ENCODE results near the gene TMPRSS5.

- TF ChIP-seq EZH2 (IDR thresholded peaks at IDR 0.05) (no peak), POLR2AphosphoS5 (IDR thresholded peaks at IDR 0.05; ENCODE audit: borderline replicate concordance, low read depth, low read length) (no peak), FOXP2 (optimal IDR thresholded peaks at IDR 0.05; ENCODE audit: control extremely low read depth, extremely low read length, insufficient read depth) (no peak)
Measured at GRCh38 chr11:113664069-113664980, 41.8 kb downstream of the TMPRSS5 start.

All from SK-N-MC (cell line).